H9 (cell line): ENCODE measurements around the gene IZUMO2. TPM values are rescaled to one million over a fixed set of nuclear protein-coding genes. Genes with fewer than 3 reads are reported as not detected.

Experiments
- DNase-seq: peaks from one replicate; pipeline ENCODE4 v3.0.0-alpha.2; 2017
- H2AFZ ChIP-seq: one replicate; pipeline ENCODE4 v1.6.1; 2013; ENCODE audit warnings: mild to moderate bottlenecking, low read length, control low read depth, moderate library complexity
- H2AK5ac ChIP-seq: 2 replicates; pipeline ENCODE4 v1.6.1; 2013; ENCODE audit warnings: low read length, control low read depth, mixed read lengths; ENCODE audit not compliant: insufficient read length
- H2BK120ac ChIP-seq: one replicate; pipeline ENCODE4 v1.6.1; 2013; ENCODE audit warnings: low read depth, mild to moderate bottlenecking, low read length, control low read depth, inconsistent platforms; ENCODE audit not compliant: poor library complexity, severe bottlenecking
- H2BK12ac ChIP-seq: 2 replicates; pipeline ENCODE4 v1.6.1; 2013; ENCODE audit warnings: low read length, control low read depth, mixed read lengths, low read depth; ENCODE audit not compliant: insufficient read length
- H2BK15ac ChIP-seq: 2 replicates; pipeline ENCODE4 v1.6.1; 2013; ENCODE audit warnings: low read depth, low read length, control low read depth
- H2BK20ac ChIP-seq: one replicate; pipeline ENCODE4 v1.6.1; 2013; ENCODE audit warnings: low read depth, mild to moderate bottlenecking, low read length, control low read depth, inconsistent platforms; ENCODE audit not compliant: poor library complexity, severe bottlenecking
- H2BK5ac ChIP-seq: 2 replicates; pipeline ENCODE4 v1.6.1; 2013; ENCODE audit warnings: low read length, control low read depth, mixed read lengths; ENCODE audit not compliant: insufficient read length
- H3K14ac ChIP-seq: 2 replicates; pipeline ENCODE4 v1.6.1; 2013; ENCODE audit warnings: low read length, control low read depth; ENCODE audit not compliant: insufficient read depth
- H3K18ac ChIP-seq: 2 replicates; pipeline ENCODE4 v1.6.1; 2013; ENCODE audit warnings: low read depth, mild to moderate bottlenecking, mixed read lengths, low read length, control low read depth; ENCODE audit not compliant: insufficient read length
- H3K23ac ChIP-seq: 2 replicates; pipeline ENCODE4 v1.6.1; 2013; ENCODE audit warnings: low read length, control low read depth, mixed read lengths, low read depth; ENCODE audit not compliant: insufficient read length
- H3K23me2 ChIP-seq: 2 replicates; pipeline ENCODE4 v1.6.1; 2013; ENCODE audit warnings: low read depth, mild to moderate bottlenecking, mixed read lengths, low read length, control low read depth; ENCODE audit not compliant: insufficient read length, poor library complexity, severe bottlenecking
- H3K27ac ChIP-seq: 2 replicates; pipeline ENCODE4 v1.5.1; 2013; ENCODE audit warnings: low read length, control low read depth, mixed read lengths, low read depth; ENCODE audit not compliant: insufficient read length
- H3K27me3 ChIP-seq: 2 replicates; pipeline ENCODE4 v1.6.1; 2013; ENCODE audit warnings: low read length, control low read depth, inconsistent platforms; ENCODE audit not compliant: insufficient read depth
- H3K4ac ChIP-seq: 2 replicates; pipeline ENCODE4 v1.6.1; 2013; ENCODE audit warnings: low read depth, mild to moderate bottlenecking, control low read depth, inconsistent platforms, low read length, moderate library complexity
- H3K4me1 ChIP-seq: 2 replicates; pipeline ENCODE4 v1.6.1; 2013; ENCODE audit warnings: low read length, control low read depth, inconsistent platforms; ENCODE audit not compliant: insufficient read depth
- H3K4me2 ChIP-seq: 2 replicates; pipeline ENCODE4 v1.6.1; 2013; ENCODE audit warnings: low read length, control low read depth, mixed read lengths; ENCODE audit not compliant: insufficient read length, insufficient read depth
- H3K56ac ChIP-seq: 2 replicates; pipeline ENCODE4 v1.6.1; 2013; ENCODE audit warnings: low read depth, mild to moderate bottlenecking, mixed read lengths, low read length, control low read depth; ENCODE audit not compliant: insufficient read length
- H3K79me1 ChIP-seq: 2 replicates; pipeline ENCODE4 v1.6.1; 2013; ENCODE audit warnings: low read depth, mild to moderate bottlenecking, moderate library complexity, low read length, control low read depth, inconsistent platforms; ENCODE audit not compliant: insufficient read depth, poor library complexity, severe bottlenecking
- H3K79me2 ChIP-seq: 2 replicates; pipeline ENCODE4 v1.6.1; 2013; ENCODE audit warnings: low read length, control low read depth, inconsistent platforms; ENCODE audit not compliant: insufficient read depth
- H3K9ac ChIP-seq: 2 replicates; pipeline ENCODE4 v1.6.1; 2013; ENCODE audit warnings: low read length, control low read depth, mixed read lengths; ENCODE audit not compliant: insufficient read length; ENCODE audit errors: extremely low read depth
- H3K9me3 ChIP-seq: one replicate; pipeline ENCODE4 v1.6.1; 2013; ENCODE audit warnings: low read depth, low read length, inconsistent platforms; ENCODE audit not compliant: control insufficient read depth
- H3T11ph ChIP-seq: one replicate; pipeline ENCODE4 v1.6.1; 2013; ENCODE audit warnings: mild to moderate bottlenecking, low read length, control low read depth, inconsistent platforms
- H4K20me1 ChIP-seq: one replicate; pipeline ENCODE4 v1.6.1; 2013; ENCODE audit not compliant: control insufficient read depth, insufficient read length, insufficient read depth
- H4K5ac ChIP-seq: 2 replicates; pipeline ENCODE4 v1.6.1; 2013; ENCODE audit warnings: low read depth, mild to moderate bottlenecking, mixed read lengths, low read length, control low read depth; ENCODE audit not compliant: insufficient read length
- H4K8ac ChIP-seq: replicated peaks from 2 replicates; pipeline ENCODE4 v1.6.1; 2013; ENCODE audit warnings: low read length, control low read depth, mixed read lengths, low read depth; ENCODE audit not compliant: insufficient read length
- H4K91ac ChIP-seq: 2 replicates; pipeline ENCODE4 v1.6.1; 2013; ENCODE audit warnings: low read depth, mild to moderate bottlenecking, moderate library complexity, mixed read lengths, low read length, control low read depth; ENCODE audit not compliant: insufficient read length
- H3K27ac Mint-ChIP-seq, 3 experiments: 2 replicates in 2 of 3; 3 replicates in 1 of 3; pipeline ENCODE4 v1.8.0; 2020 to 2021; ENCODE audit warnings: mixed read lengths in 3 of 3, mild to moderate bottlenecking in 1 of 3, moderate library complexity in 1 of 3
- H3K27me3 Mint-ChIP-seq: 2 replicates; pipeline ENCODE4 v1.8.0; 2021; ENCODE audit warnings: low read depth, mild to moderate bottlenecking, moderate library complexity, mixed read lengths
- H3K36me3 Mint-ChIP-seq, 3 experiments: 2 replicates in 2 of 3; 3 replicates in 1 of 3; pipeline ENCODE4 v1.8.0; 2020 to 2021; ENCODE audit warnings: low read depth in 3 of 3, mixed read lengths in 3 of 3; ENCODE audit not compliant: insufficient read depth in 1 of 3
- H3K4me1 Mint-ChIP-seq, 2 experiments: 2 replicates each; pipeline ENCODE4 v1.8.0; 2020; ENCODE audit warnings: mixed read lengths in 2 of 2
- H3K4me3 Mint-ChIP-seq, 2 experiments: 2 replicates in 1 of 2; 3 replicates in 1 of 2; pipeline ENCODE4 v1.8.0; 2020 to 2021; ENCODE audit warnings: mild to moderate bottlenecking in 2 of 2, mixed read lengths in 2 of 2, moderate library complexity in 1 of 2
- H3K9me3 Mint-ChIP-seq, 2 experiments: 2 replicates in 1 of 2; 3 replicates in 1 of 2; pipeline ENCODE4 v1.8.0; 2020; ENCODE audit warnings: mild to moderate bottlenecking in 2 of 2, mixed read lengths in 2 of 2, moderate library complexity in 1 of 2
- CTCF ChIP-seq: fragments of 200-600 bp; sonication (generic); conservative IDR thresholded peaks from 3 replicates; pipeline ENCODE4 v1.8.0; 2021; ENCODE audit warnings: antibody characterized with exemption, mild to moderate bottlenecking
- WGBS: extraction: QIAGEN DNeasy Blood & Tissue Kit; methylation state at CpG from one replicate; pipeline ENCODE4 v1.1.7; 2013; ENCODE audit warnings: missing lambda C conversion rate, low lambda C conversion rate, mixed read lengths; ENCODE audit not compliant: insufficient read length; ENCODE audit errors: extremely low coverage; 5-methylcytosine and 5-hydroxymethylcytosine counted together
- total RNA-seq: library from RNA; stranded (reverse); gene quantifications from 2 replicates; pipeline ENCODE4 v1.2.1, GENCODE V29; 2021

Gene IZUMO2
- total RNA-seq, 1 experiment from 2014 or later, result not detected

GRCh38 chr19:50192463-50193211, 29.6 kb upstream of the IZUMO2 start:
- no peak overlapping the region for H2BK12ac ChIP-seq
- TF ChIP-seq CTCF, result no peak
- H3K56ac ChIP-seq, result no peak overlapping the region
- no peaks in the 10 kb centered on the region; the same call in 1 of the 2 replicates for H3K27me3 ChIP-seq
- no CpG with 5 or more reads among the region's 13 CpGs for WGBS
- H2BK120ac ChIP-seq, result no peak overlapping the region
- no peak overlapping the region for H3T11ph ChIP-seq
- H3K9me3 Mint-ChIP-seq, result peaks cover 2 to 16% of the 10 kb centered on the region in 2 experiments; a peak in 3 of 5 replicates
- H2AK5ac ChIP-seq, result no peak overlapping the region
- H3K4me2 ChIP-seq, result no peak overlapping the region
- H3K18ac ChIP-seq, result no peak overlapping the region
- no peak overlapping the region; a peak in 2 of 7 replicates for H3K27ac Mint-ChIP-seq
- H3K9ac ChIP-seq, result no peak overlapping the region
- no peak overlapping the region for H3K23ac ChIP-seq
- no peak for DNase-seq
- H3K4me3 Mint-ChIP-seq, result no peak overlapping the region
- no peak overlapping the region for H3K27ac ChIP-seq
- H3K4me1 ChIP-seq, result no peaks in the 10 kb centered on the region
- no peak overlapping the region for H2BK15ac ChIP-seq
- H3K4ac ChIP-seq, result no peak overlapping the region
- peaks cover 48% of the 10 kb centered on the region for H3K27me3 Mint-ChIP-seq
- H4K5ac ChIP-seq, result no peak overlapping the region
- H3K79me1 ChIP-seq, result no peaks in the 10 kb centered on the region
- no peaks in the 10 kb centered on the region for H3K23me2 ChIP-seq
- H2AFZ ChIP-seq, result no peak overlapping the region
- no peaks in the 10 kb centered on the region for H3K9me3 ChIP-seq
- no peak overlapping the region for H2BK20ac ChIP-seq
- H3K4me1 Mint-ChIP-seq, result no peaks in the 10 kb centered on the region
- no peaks in the 10 kb centered on the region for H4K20me1 ChIP-seq
- no peaks in the 10 kb centered on the region for H3K36me3 Mint-ChIP-seq
- H4K8ac ChIP-seq, result no peak overlapping the region
- H2BK5ac ChIP-seq, result no peak overlapping the region
- H3K14ac ChIP-seq, result no peak overlapping the region
- H3K79me2 ChIP-seq, result no peaks in the 10 kb centered on the region
- no peak overlapping the region for H4K91ac ChIP-seq
